Measurements from ENCODE around the gene AGBL1.

AGBL1 gene

DNA sequence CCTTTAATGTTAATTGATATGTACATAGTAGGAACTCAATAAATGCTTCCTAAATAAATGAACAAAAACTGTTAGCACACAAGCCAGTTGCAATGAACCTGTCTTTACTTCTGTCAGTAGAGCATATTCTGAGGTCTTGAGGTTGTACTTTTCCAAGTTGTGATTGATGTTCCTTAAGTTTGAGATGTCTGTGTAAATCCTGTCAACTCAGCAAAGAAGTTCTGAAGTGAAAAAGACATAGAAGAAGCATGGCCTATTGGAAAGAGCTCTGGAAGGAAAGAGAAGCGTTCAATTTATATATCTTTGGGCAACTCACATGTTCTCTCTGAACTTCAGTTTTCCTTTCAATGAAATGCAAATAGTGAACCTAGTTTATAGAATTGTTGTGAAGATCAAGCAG lies 269.9 kb downstream of the AGBL1 start:
- H2BK15ac ChIP-seq (ENCODE audit: low read length) = no peak overlapping the region
- no peak overlapping the region for H2AFZ ChIP-seq (ENCODE audit: low read length)
- no peaks in the 10 kb centered on the region for H3K9me3 ChIP-seq (replicated peaks in 1 of 2; ENCODE audit: control insufficient read depth in 2 of 2, insufficient read depth in 1 of 2, low read depth in 1 of 2, low read length in 2 of 2)
- H3K9ac ChIP-seq (ENCODE audit: low read depth, low read length, poor library complexity) = no peak overlapping the region
- H3K79me1 ChIP-seq (ENCODE audit: low read depth, low read length) = no peaks in the 10 kb centered on the region
- no peak overlapping the region for H2BK12ac ChIP-seq (ENCODE audit: low read length)
- H2BK120ac ChIP-seq (ENCODE audit: low read depth, low read length) = no peak overlapping the region
- no peak overlapping the region for H2AK5ac ChIP-seq (ENCODE audit: low read depth, low read length)
- no peak for DNase-seq (ENCODE audit: low spot score)
- H3K36me3 ChIP-seq (replicated peaks in 1 of 2; ENCODE audit: control insufficient read depth in 2 of 2, insufficient read depth in 2 of 2, low read length in 2 of 2) = no peaks in the 10 kb centered on the region
- H3K14ac ChIP-seq (ENCODE audit: low read length) = no peak overlapping the region
- H3K4me2 ChIP-seq (ENCODE audit: insufficient read depth, low read length, poor library complexity, severe bottlenecking) = no peak overlapping the region
- H3K27ac ChIP-seq (replicated peaks; ENCODE audit: low read length) = no peak overlapping the region
- no peak overlapping the region for H4K91ac ChIP-seq (ENCODE audit: low read depth, low read length, poor library complexity)
- WGBS, 2 donors (ENCODE audit: extremely low coverage in 2 of 2, insufficient read length in 2 of 2, insufficient replicate concordance in 1 of 2) = no CpG with 5 or more reads among the region's 1 CpG
- no peak overlapping the region for H3K4ac ChIP-seq (ENCODE audit: low read length)
- no peak overlapping the region for H3K23ac ChIP-seq (ENCODE audit: low read depth, low read length, poor library complexity)
- no peak overlapping the region for H3K4me3 ChIP-seq (ENCODE audit: low read length in 2 of 2)
- H2BK5ac ChIP-seq (ENCODE audit: low read length) = no peak overlapping the region
- no peaks in the 10 kb centered on the region for H3K27me3 ChIP-seq (ENCODE audit: control insufficient read depth in 3 of 3, insufficient read depth in 3 of 3, low read depth in 1 of 3, low read length in 3 of 3)
- H3K18ac ChIP-seq (ENCODE audit: low read length) = no peak overlapping the region
- no peak overlapping the region for H4K8ac ChIP-seq (ENCODE audit: low read depth, low read length)
- H3K4me1 ChIP-seq (ENCODE audit: control insufficient read depth in 2 of 2, insufficient read depth in 1 of 2, low read depth in 1 of 2, low read length in 2 of 2) = no peaks in the 10 kb centered on the region

DNA sequence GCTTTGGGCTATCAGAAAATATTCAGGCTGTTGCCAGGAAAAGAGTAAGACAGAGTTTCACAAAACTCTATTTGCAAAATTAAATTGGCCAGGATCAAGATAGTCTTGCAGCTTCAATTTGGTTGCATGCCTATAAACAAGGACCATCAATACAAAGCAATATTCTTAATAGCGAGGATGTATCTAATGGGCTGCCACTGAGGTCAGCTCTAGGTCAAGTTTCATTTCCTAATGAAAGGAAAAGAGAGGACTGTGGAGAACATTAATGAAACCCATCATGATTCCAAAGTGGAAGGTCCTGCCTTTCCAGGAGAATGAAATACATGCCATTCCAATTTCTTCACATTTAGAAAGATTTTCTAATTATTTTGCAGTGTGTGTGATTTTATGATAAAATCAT lies 273.5 kb downstream of the AGBL1 start:
- DNase-seq (ENCODE audit: low spot score) = no peak
- Histone ChIP-seq H3K9ac (ENCODE audit: low read depth, low read length, poor library complexity) (no peak overlapping the region), H2BK120ac (ENCODE audit: low read depth, low read length) (no peak overlapping the region), H3K9me3 (replicated peaks in 1 of 2; ENCODE audit: control insufficient read depth in 2 of 2, insufficient read depth in 1 of 2, low read depth in 1 of 2, low read length in 2 of 2) (no peaks in the 10 kb centered on the region), H2BK5ac (ENCODE audit: low read length) (no peak overlapping the region), H3K4ac (ENCODE audit: low read length) (no peak overlapping the region), H4K91ac (ENCODE audit: low read depth, low read length, poor library complexity) (no peak overlapping the region), H3K4me3 (ENCODE audit: low read length in 2 of 2) (no peak overlapping the region), H3K36me3 (replicated peaks in 1 of 2; ENCODE audit: control insufficient read depth in 2 of 2, insufficient read depth in 2 of 2, low read length in 2 of 2) (no peaks in the 10 kb centered on the region), H3K4me1 (ENCODE audit: control insufficient read depth in 2 of 2, insufficient read depth in 1 of 2, low read depth in 1 of 2, low read length in 2 of 2) (no peaks in the 10 kb centered on the region), H3K23ac (ENCODE audit: low read depth, low read length, poor library complexity) (no peak overlapping the region), H4K8ac (ENCODE audit: low read depth, low read length) (no peak overlapping the region), H2AFZ (ENCODE audit: low read length) (no peak overlapping the region), H3K18ac (ENCODE audit: low read length) (no peak overlapping the region), H3K27ac (replicated peaks; ENCODE audit: low read length) (no peak overlapping the region), H2AK5ac (ENCODE audit: low read depth, low read length) (no peak overlapping the region), H2BK12ac (ENCODE audit: low read length) (no peak overlapping the region), H3K14ac (ENCODE audit: low read length) (no peak overlapping the region), H3K27me3 (ENCODE audit: control insufficient read depth in 3 of 3, insufficient read depth in 3 of 3, low read depth in 1 of 3, low read length in 3 of 3) (no peaks in the 10 kb centered on the region), H3K79me1 (ENCODE audit: low read depth, low read length) (no peaks in the 10 kb centered on the region), H2BK15ac (ENCODE audit: low read length) (no peak overlapping the region), H3K4me2 (ENCODE audit: insufficient read depth, low read length, poor library complexity, severe bottlenecking) (no peak overlapping the region)
- no CpG with 5 or more reads among the region's 1 CpG for WGBS, 2 donors (ENCODE audit: extremely low coverage in 2 of 2, insufficient read length in 2 of 2, insufficient replicate concordance in 1 of 2)

DNA sequence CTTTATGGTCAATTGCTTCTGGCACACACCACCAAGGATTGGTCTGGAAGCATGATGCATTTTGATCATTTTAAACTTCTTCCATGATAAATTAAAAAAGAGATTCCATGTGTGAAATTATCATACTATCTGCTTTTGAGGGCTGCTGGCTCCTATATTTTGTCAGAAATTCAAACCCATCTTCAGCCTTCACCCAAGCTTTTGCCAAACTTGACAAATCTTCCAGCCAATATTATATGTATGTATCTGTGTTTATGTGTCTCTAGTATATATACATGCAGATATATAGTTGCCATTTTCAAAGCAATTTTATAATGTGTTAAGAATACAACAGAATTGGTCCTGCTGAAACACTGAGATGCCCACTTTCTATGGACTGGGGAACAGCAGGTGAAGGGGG lies 275.7 kb downstream of the AGBL1 start:
- no peaks in the 10 kb centered on the region for H3K9me3 ChIP-seq (replicated peaks in 1 of 2; ENCODE audit: control insufficient read depth in 2 of 2, insufficient read depth in 1 of 2, low read depth in 1 of 2, low read length in 2 of 2)
- no peak for DNase-seq (ENCODE audit: low spot score)
- no peaks in the 10 kb centered on the region for H3K4me1 ChIP-seq (ENCODE audit: control insufficient read depth in 2 of 2, insufficient read depth in 1 of 2, low read depth in 1 of 2, low read length in 2 of 2)
- H3K4me3 ChIP-seq (ENCODE audit: low read length in 2 of 2) = no peak overlapping the region
- no peaks in the 10 kb centered on the region for H3K27me3 ChIP-seq (ENCODE audit: control insufficient read depth in 3 of 3, insufficient read depth in 3 of 3, low read depth in 1 of 3, low read length in 3 of 3)
- no peaks in the 10 kb centered on the region for H3K79me1 ChIP-seq (ENCODE audit: low read depth, low read length)
- no peak overlapping the region for H3K18ac ChIP-seq (ENCODE audit: low read length)
- no peak overlapping the region for H3K14ac ChIP-seq (ENCODE audit: low read length)
- no peak overlapping the region for H2BK15ac ChIP-seq (ENCODE audit: low read length)
- no peak overlapping the region for H2BK120ac ChIP-seq (ENCODE audit: low read depth, low read length)
- H2BK12ac ChIP-seq (ENCODE audit: low read length) = no peak overlapping the region
- no peak overlapping the region for H3K4me2 ChIP-seq (ENCODE audit: insufficient read depth, low read length, poor library complexity, severe bottlenecking)
- no peaks in the 10 kb centered on the region for H3K36me3 ChIP-seq (replicated peaks in 1 of 2; ENCODE audit: control insufficient read depth in 2 of 2, insufficient read depth in 2 of 2, low read length in 2 of 2)
- H2AK5ac ChIP-seq (ENCODE audit: low read depth, low read length) = no peak overlapping the region
- no peak overlapping the region for H3K9ac ChIP-seq (ENCODE audit: low read depth, low read length, poor library complexity)
- no peak overlapping the region for H3K23ac ChIP-seq (ENCODE audit: low read depth, low read length, poor library complexity)
- no peak overlapping the region for H3K27ac ChIP-seq (replicated peaks; ENCODE audit: low read length)
- no peak overlapping the region for H4K91ac ChIP-seq (ENCODE audit: low read depth, low read length, poor library complexity)
- no peak overlapping the region for H2BK5ac ChIP-seq (ENCODE audit: low read length)
- H2AFZ ChIP-seq (ENCODE audit: low read length) = no peak overlapping the region
- H3K4ac ChIP-seq (ENCODE audit: low read length) = no peak overlapping the region
- H4K8ac ChIP-seq (ENCODE audit: low read depth, low read length) = no peak overlapping the region

DNA sequence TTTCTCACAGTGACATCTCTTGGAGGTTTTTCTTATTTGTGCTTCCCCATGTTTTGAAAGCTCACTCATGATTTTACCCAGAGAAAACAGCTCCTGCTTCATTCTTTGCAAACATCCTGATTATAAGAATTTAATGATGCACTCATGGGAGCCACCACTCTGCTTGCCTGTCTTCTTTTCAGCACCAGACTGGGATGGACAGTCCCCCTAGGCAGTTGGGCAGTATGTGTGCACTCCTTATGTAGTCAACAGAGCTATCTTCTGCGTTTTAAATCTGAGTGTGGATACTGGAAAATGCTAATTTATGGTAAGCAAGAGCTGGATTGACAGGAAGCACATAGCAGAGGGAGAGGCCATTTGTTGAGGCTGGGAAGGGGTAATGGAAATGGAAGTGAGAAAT lies 276.1 kb downstream of the AGBL1 start:
- no peak overlapping the region for H2AFZ ChIP-seq (ENCODE audit: low read length)
- no peak overlapping the region for H3K4me3 ChIP-seq (ENCODE audit: low read length in 2 of 2)
- H4K91ac ChIP-seq (ENCODE audit: low read depth, low read length, poor library complexity) = no peak overlapping the region
- no peak overlapping the region for H3K27ac ChIP-seq (replicated peaks; ENCODE audit: low read length)
- no peak overlapping the region for H3K4me2 ChIP-seq (ENCODE audit: insufficient read depth, low read length, poor library complexity, severe bottlenecking)
- no peak overlapping the region for H2BK12ac ChIP-seq (ENCODE audit: low read length)
- no peaks in the 10 kb centered on the region for H3K9me3 ChIP-seq (replicated peaks in 1 of 2; ENCODE audit: control insufficient read depth in 2 of 2, insufficient read depth in 1 of 2, low read depth in 1 of 2, low read length in 2 of 2)
- no peaks in the 10 kb centered on the region for H3K4me1 ChIP-seq (ENCODE audit: control insufficient read depth in 2 of 2, insufficient read depth in 1 of 2, low read depth in 1 of 2, low read length in 2 of 2)
- H3K36me3 ChIP-seq (replicated peaks in 1 of 2; ENCODE audit: control insufficient read depth in 2 of 2, insufficient read depth in 2 of 2, low read length in 2 of 2) = no peaks in the 10 kb centered on the region
- H3K27me3 ChIP-seq (ENCODE audit: control insufficient read depth in 3 of 3, insufficient read depth in 3 of 3, low read depth in 1 of 3, low read length in 3 of 3) = no peaks in the 10 kb centered on the region
- H3K9ac ChIP-seq (ENCODE audit: low read depth, low read length, poor library complexity) = no peak overlapping the region
- no peak overlapping the region for H4K8ac ChIP-seq (ENCODE audit: low read depth, low read length)
- WGBS, 2 donors (ENCODE audit: extremely low coverage in 2 of 2, insufficient read length in 2 of 2, insufficient replicate concordance in 1 of 2) = no CpG with 5 or more reads among the region's 1 CpG
- H3K23ac ChIP-seq (ENCODE audit: low read depth, low read length, poor library complexity) = no peak overlapping the region
- H2BK120ac ChIP-seq (ENCODE audit: low read depth, low read length) = no peak overlapping the region
- no peak overlapping the region for H3K4ac ChIP-seq (ENCODE audit: low read length)
- H2BK5ac ChIP-seq (ENCODE audit: low read length) = no peak overlapping the region
- no peaks in the 10 kb centered on the region for H3K79me1 ChIP-seq (ENCODE audit: low read depth, low read length)
- H3K18ac ChIP-seq (ENCODE audit: low read length) = no peak overlapping the region
- H2BK15ac ChIP-seq (ENCODE audit: low read length) = no peak overlapping the region
- no peak overlapping the region for H2AK5ac ChIP-seq (ENCODE audit: low read depth, low read length)
- no peak overlapping the region for H3K14ac ChIP-seq (ENCODE audit: low read length)
- DNase-seq (ENCODE audit: low spot score) = peak; percentile 3
